Small intestine (tissue), 7 donors: ENCODE results near the gene LPP. TPM values are rescaled to one million over a fixed set of nuclear protein-coding genes. Genes with fewer than 3 reads are reported as not detected.

Experiments
- DNase-seq, 2 donors: peaks; one replicate each; pipeline versions ENCODE4 v3.0.0 to v3.0.0-alpha.2; 2013
- FAIRE-seq: peaks from 2 replicates; lab custom pipeline; 2012; peaks lifted over from hg19 to GRCh38; lab: Jason Lieb, UNC
- H3K27ac ChIP-seq, 3 donors: one replicate each; pipeline ENCODE4 v1.5.1; 2013; ENCODE audit warnings: low read length in 2 of 3, mild to moderate bottlenecking in 2 of 3, control low read depth in 1 of 3, inconsistent platforms in 1 of 3, low read depth in 1 of 3, moderate library complexity in 1 of 3
- H3K27me3 ChIP-seq, 3 donors: one replicate each; pipeline ENCODE4 v1.6.1; 2013; ENCODE audit warnings: low read length in 3 of 3, inconsistent platforms in 1 of 3; ENCODE audit not compliant: control insufficient read depth in 3 of 3, insufficient read depth in 3 of 3
- H3K36me3 ChIP-seq, 3 donors: one replicate each; pipeline ENCODE4 v1.6.1; 2013; ENCODE audit warnings: low read length in 3 of 3, inconsistent platforms in 1 of 3, low read depth in 1 of 3, mild to moderate bottlenecking in 1 of 3, moderate library complexity in 1 of 3; ENCODE audit not compliant: control insufficient read depth in 3 of 3, insufficient read depth in 2 of 3
- H3K4me1 ChIP-seq, 3 donors: one replicate each; pipeline ENCODE4 v1.6.1; 2013; ENCODE audit warnings: low read length in 2 of 3, inconsistent platforms in 1 of 3, low read depth in 1 of 3, mild to moderate bottlenecking in 1 of 3, moderate library complexity in 1 of 3; ENCODE audit not compliant: control insufficient read depth in 3 of 3, insufficient read depth in 2 of 3
- H3K4me3 ChIP-seq, 3 donors: one replicate each; pipeline ENCODE4 v1.5.1; 2013; ENCODE audit warnings: low read length in 3 of 3, control low read depth in 1 of 3, inconsistent platforms in 1 of 3, low read depth in 1 of 3, mild to moderate bottlenecking in 1 of 3, moderate library complexity in 1 of 3
- H3K9me3 ChIP-seq, 2 donors: one replicate each; pipeline ENCODE4 v1.6.1; 2013; ENCODE audit warnings: low read depth in 1 of 2, low read length in 1 of 2; ENCODE audit not compliant: control insufficient read depth in 2 of 2, insufficient read depth in 1 of 2
- WGBS, 3 donors: extraction: QIAGEN DNeasy Blood & Tissue Kit; methylation state at CpG; one replicate each; pipeline ENCODE4 v1.1.7; 2013; 5-methylcytosine and 5-hydroxymethylcytosine counted together
- polyA plus RNA-seq, 4 donors: library from polyadenylated mRNA; stranded (reverse) in 3 of 4; unstranded in 1 of 4; fragments of 200-250 nt in 3 of 4; fragments of 120-200 nt in 1 of 4; gene quantifications; one replicate each; pipeline versions ENCODE4 v1.2.1 to v1.2.3, GENCODE V29; 2013
- donor health status: healthy with polysubstance abuse.
- donor health status: control.
- donor health status: control.
- donor health status: Bipolar disorder and iron deficiency.
- donor health status: healthy.

LPP gene
- polyA plus RNA-seq, 4 donors: 5.4 to 35.8 (median 12.4) TPM

- Histone ChIP-seq H3K4me1 (peaks cover 10 to 19% (median 15%) of the 10 kb centered on the region in 3 donors), H3K27me3 (no peaks in the 10 kb centered on the region)
- no peak for FAIRE-seq
Measured at GRCh38 chr3:188185717-188186251, 31.8 kb downstream of the LPP start.

DNA sequence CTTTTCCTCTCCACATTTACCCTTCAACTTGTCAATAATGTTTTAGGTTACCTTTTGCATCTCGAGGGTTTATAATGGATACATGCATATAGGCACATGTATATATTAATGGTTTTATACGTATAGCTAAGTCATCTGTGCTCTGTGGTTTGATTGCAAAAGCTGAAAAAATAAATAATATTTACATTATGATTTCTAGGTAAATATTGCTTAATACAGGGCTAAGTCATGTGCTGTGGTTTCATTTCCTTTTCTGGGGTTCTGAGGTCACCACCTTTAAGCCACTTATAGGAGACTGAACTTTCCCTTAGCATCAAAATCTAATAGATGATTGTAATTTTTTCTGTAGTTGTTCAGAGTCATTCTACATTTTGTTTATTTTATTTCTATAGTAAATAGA, 33.1 kb downstream of the LPP start:
- no peak overlapping the region for H3K27ac ChIP-seq
- H3K4me3 ChIP-seq: no peak overlapping the region
- no peak for FAIRE-seq
- peaks cover 0 to 24% (median 0%) of the 10 kb centered on the region in 3 donors for H3K36me3 ChIP-seq
- DNase-seq: peak in 1 of 2 donors; percentile 45
- WGBS, 3 donors: 44 to 66% (median 48%) methylated on average over 2 of the region's 2 CpGs
- no peaks in the 10 kb centered on the region for H3K9me3 ChIP-seq
- H3K4me1 ChIP-seq: peaks cover 10 to 19% (median 15%) of the 10 kb centered on the region in 3 donors
- H3K27me3 ChIP-seq: no peaks in the 10 kb centered on the region

More at GRCh38 chr3:188185717-188186251, 31.8 kb downstream of the LPP start:
- H3K4me3 ChIP-seq: no peak overlapping the region
- peak overlapping the region; percentile 24 to 69 (median 31) for H3K27ac ChIP-seq
- DNase-seq: peak; percentile 50 to 63
- H3K36me3 ChIP-seq: peaks cover 0 to 21% (median 0%) of the 10 kb centered on the region in 3 donors
- H3K9me3 ChIP-seq: no peaks in the 10 kb centered on the region
- WGBS, 3 donors: 18 to 50% (median 44%) methylated on average over 7 of the region's 7 CpGs

DNA sequence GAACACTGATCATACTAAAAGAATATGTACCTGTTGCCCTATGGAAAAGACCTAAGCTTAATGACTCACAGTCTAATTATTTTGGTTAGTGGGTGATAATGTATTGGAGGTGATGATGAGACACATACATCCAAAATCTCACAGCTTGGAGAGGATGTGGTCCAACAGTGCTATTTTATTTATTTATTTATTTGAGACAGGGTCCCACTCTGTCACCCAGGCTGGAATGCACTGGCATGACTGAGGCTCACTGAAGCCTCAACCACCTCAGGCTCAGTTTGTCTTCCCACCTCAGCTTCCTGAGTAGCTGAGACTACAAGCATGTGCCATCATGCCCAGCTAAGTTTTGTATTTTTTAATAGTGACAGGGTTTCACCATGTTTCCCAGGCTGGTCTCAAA, 35.0 kb downstream of the LPP start:
- peaks cover 2 to 19% (median 14%) of the 10 kb centered on the region in 3 donors for H3K4me1 ChIP-seq
- H3K27me3 ChIP-seq: no peaks in the 10 kb centered on the region
- no peak for DNase-seq
- FAIRE-seq: no peak
- H3K36me3 ChIP-seq: peaks cover 0 to 21% (median 3%) of the 10 kb centered on the region in 3 donors
- H3K27ac ChIP-seq: no peak overlapping the region
- no peak overlapping the region for H3K4me3 ChIP-seq
- no peaks in the 10 kb centered on the region for H3K9me3 ChIP-seq

DNA sequence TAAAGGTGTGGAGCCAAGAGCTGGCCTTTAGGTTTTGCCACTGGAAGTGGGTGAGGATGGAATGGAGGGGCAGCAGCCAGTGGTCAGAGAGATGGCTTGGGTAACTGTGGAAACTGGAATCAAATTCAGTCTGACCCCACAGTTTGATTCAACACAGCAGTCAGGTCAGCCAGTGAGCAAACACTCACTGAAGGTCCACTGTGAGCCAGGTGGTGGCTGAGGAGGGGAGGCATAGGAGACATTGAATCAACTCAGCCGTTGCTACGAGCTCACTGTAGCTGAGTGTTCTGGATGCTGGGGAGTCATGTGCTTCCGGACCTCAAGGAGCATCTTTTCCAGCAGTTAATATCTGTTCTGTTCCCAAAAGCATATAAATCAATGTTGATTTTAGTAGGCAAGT, 37.5 kb downstream of the LPP start:
- Histone ChIP-seq H3K9me3 (no peaks in the 10 kb centered on the region), H3K4me1 (peaks cover 0 to 9% (median 0%) of the 10 kb centered on the region in 3 donors), H3K36me3 (peaks cover 0 to 23% (median 3%) of the 10 kb centered on the region in 3 donors), H3K4me3 (no peak overlapping the region), H3K27ac (no peak overlapping the region), H3K27me3 (no peaks in the 10 kb centered on the region)
- WGBS, 3 donors: 81 to 100% (median 91%) methylated on average over 3 of the region's 3 CpGs
- DNase-seq (no peak), FAIRE-seq (no peak)

DNA sequence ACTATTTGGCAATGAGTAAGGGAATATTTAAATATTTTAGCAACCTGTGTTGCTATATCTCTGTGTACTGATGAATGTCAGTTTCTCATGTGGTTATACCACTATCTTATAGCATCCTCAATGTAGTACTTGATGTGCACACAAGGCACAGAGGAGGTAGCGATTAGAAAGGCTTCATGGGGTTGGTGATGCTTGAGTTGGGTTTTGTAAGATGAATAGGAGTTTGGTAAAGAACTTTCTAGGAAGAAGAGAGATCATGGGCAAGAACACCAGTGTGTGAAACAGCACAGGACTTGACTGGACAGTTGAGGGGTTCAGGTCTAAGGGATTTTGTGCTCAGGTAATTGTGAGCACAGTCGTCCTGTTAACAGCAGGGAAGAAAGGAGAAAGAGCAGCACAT, 38.1 kb downstream of the LPP start:
- peaks cover 0 to 14% (median 0%) of the 10 kb centered on the region in 3 donors for H3K4me1 ChIP-seq
- peaks cover 0 to 23% (median 3%) of the 10 kb centered on the region in 3 donors for H3K36me3 ChIP-seq
- H3K9me3 ChIP-seq: no peaks in the 10 kb centered on the region
- H3K27ac ChIP-seq: no peak overlapping the region
- 87 to 99% (median 95%) methylated on average over 2 of the region's 2 CpGs for WGBS, 3 donors
- H3K4me3 ChIP-seq: no peak overlapping the region
- DNase-seq (no peak), FAIRE-seq (no peak)
- no peaks in the 10 kb centered on the region for H3K27me3 ChIP-seq

GRCh38 chr3:188194332-188194731, 40.4 kb downstream of the LPP start:
- H3K4me3 ChIP-seq: no peak overlapping the region
- FAIRE-seq: no peak
- H3K9me3 ChIP-seq: no peaks in the 10 kb centered on the region
- no peaks in the 10 kb centered on the region for H3K27me3 ChIP-seq
- peaks cover 0 to 31% (median 3%) of the 10 kb centered on the region in 3 donors for H3K36me3 ChIP-seq
- 86 to 93% (median 92%) methylated on average over 2 of the region's 2 CpGs for WGBS, 3 donors
- no peak overlapping the region for H3K27ac ChIP-seq
- peaks cover 0 to 24% (median 2%) of the 10 kb centered on the region in 3 donors for H3K4me1 ChIP-seq
- no peak for DNase-seq

GRCh38 chr3:188196232-188196990, 42.5 kb downstream of the LPP start:
- peaks cover 0 to 22% (median 3%) of the 10 kb centered on the region in 3 donors for H3K36me3 ChIP-seq
- no peak overlapping the region for H3K27ac ChIP-seq
- FAIRE-seq (no peak), DNase-seq (no peak)
- 87 to 97% (median 90%) methylated on average over 6 of the region's 6 CpGs for WGBS, 3 donors
- H3K4me1 ChIP-seq: peaks cover 0 to 23% (median 2%) of the 10 kb centered on the region in 3 donors
- no peaks in the 10 kb centered on the region for H3K27me3 ChIP-seq
- no peak overlapping the region for H3K4me3 ChIP-seq
- no peaks in the 10 kb centered on the region for H3K9me3 ChIP-seq

DNA sequence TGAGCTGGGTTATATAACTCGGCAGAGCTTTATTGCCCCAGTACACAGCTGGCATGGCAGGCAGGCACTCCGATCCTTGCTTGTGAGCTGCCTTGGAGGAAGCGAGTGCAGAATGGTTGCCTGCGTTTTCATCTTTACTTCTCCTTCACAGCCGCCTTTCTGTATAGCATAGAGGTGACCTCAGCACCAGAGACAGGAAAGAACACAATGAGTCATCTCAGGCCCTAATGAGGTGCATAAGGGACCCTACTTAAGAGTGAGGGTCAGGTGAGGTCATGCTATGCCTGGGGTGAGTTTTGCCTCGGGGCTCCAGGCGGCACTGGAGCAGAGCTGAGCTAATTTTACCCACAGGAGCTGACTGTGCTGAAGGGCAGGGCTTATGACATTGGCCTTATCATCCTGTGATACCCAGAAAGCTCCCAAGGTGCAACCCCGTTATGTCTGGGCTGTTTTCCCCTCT, 43.5 kb downstream of the LPP start:
- no peak for DNase-seq
- H3K4me3 ChIP-seq: no peak overlapping the region
- WGBS, 3 donors: 38 to 62% (median 49%) methylated on average over 8 of the region's 8 CpGs
- FAIRE-seq: no peak
- H3K9me3 ChIP-seq: no peaks in the 10 kb centered on the region
- H3K27me3 ChIP-seq: no peaks in the 10 kb centered on the region
- H3K4me1 ChIP-seq: peaks cover 0 to 23% (median 2%) of the 10 kb centered on the region in 3 donors
- H3K36me3 ChIP-seq: peaks cover 0 to 25% (median 3%) of the 10 kb centered on the region in 3 donors
- peak overlapping the region in 1 of 3 donors; percentile 12 for H3K27ac ChIP-seq
